H1 (cell line): ENCODE results near the gene ATP6V1B1. TPM values are rescaled to one million over a fixed set of nuclear protein-coding genes. Genes with fewer than 3 reads are reported as not detected.

Experiments
- CTCF ChIA-PET: fragments of 300-600 bp; sonication (Branson Sonifier 250); formaldehyde crosslinking; loops from one replicate; lab custom pipeline; 2021; ENCODE audit not compliant: partially characterized antibody; lab: Charles Lee
- POLR2A ChIA-PET: fragments of 300-600 bp; sonication (Branson Sonifier 250); formaldehyde crosslinking; loops from one replicate; lab custom pipeline; 2021; ENCODE audit warnings: inconsistent platforms; ENCODE audit not compliant: partially characterized antibody; lab: Charles Lee
- DNase-seq, 2 experiments: peaks; one replicate each; pipeline versions ENCODE4 v3.0.0 to v3.0.0-alpha.2; 2010 to 2022; ENCODE audit warnings: low spot score in 2 of 2, low read depth in 1 of 2, mixed read lengths in 1 of 2
- FAIRE-seq: peaks from 2 replicates; lab custom pipeline; 2011; peaks lifted over from hg19 to GRCh38; lab: Jason Lieb, UNC
- H2AFZ ChIP-seq: 2 replicates; pipeline ENCODE4 v1.8.1; 2012; ENCODE audit warnings: low read length, inconsistent platforms
- H2AK5ac ChIP-seq: 2 replicates; pipeline ENCODE4 v1.6.1; 2013; ENCODE audit warnings: low read depth, low read length
- H2BK120ac ChIP-seq: replicated peaks from 2 replicates; pipeline ENCODE3; 2013; ENCODE audit warnings: low read depth, low read length, inconsistent platforms
- H2BK12ac ChIP-seq: 2 replicates; pipeline ENCODE4 v1.6.1; 2013; ENCODE audit warnings: low read depth, low read length
- H2BK15ac ChIP-seq: 2 replicates; pipeline ENCODE4 v1.6.1; 2013; ENCODE audit warnings: low read length
- H2BK20ac ChIP-seq: 2 replicates; pipeline ENCODE4 v1.6.1; 2013; ENCODE audit warnings: low read length
- H2BK5ac ChIP-seq: 2 replicates; pipeline ENCODE4 v1.6.1; 2013; ENCODE audit warnings: low read depth, low read length
- H3K14ac ChIP-seq: 2 replicates; pipeline ENCODE4 v1.6.1; 2013; ENCODE audit warnings: inconsistent platforms; ENCODE audit not compliant: insufficient read length
- H3K18ac ChIP-seq: 2 replicates; pipeline ENCODE4 v1.6.1; 2013; ENCODE audit warnings: low read length; ENCODE audit errors: extremely low read depth
- H3K23ac ChIP-seq: 2 replicates; pipeline ENCODE4 v1.6.1; 2013; ENCODE audit warnings: inconsistent platforms; ENCODE audit not compliant: insufficient read length
- H3K23me2 ChIP-seq: 2 replicates; pipeline ENCODE4 v1.6.1; 2013; ENCODE audit warnings: low read depth, low read length
- H3K27ac ChIP-seq: 2 replicates; pipeline ENCODE4 v1.6.1; 2011; ENCODE audit warnings: low read depth, low read length, inconsistent platforms
- H3K27me3 ChIP-seq, 4 experiments: replicated peaks in 1 of 4; 1 replicate in 1 of 4; 2 replicates in 3 of 4; pipeline versions ENCODE4 v1.6.1 to v1.8.1; 2011 to 2013; ENCODE audit warnings: low read length in 3 of 4, mild to moderate bottlenecking in 3 of 4, inconsistent platforms in 2 of 4, mixed read lengths in 2 of 4, moderate library complexity in 1 of 4; ENCODE audit not compliant: control insufficient read depth in 3 of 4, insufficient read depth in 3 of 4; ENCODE audit errors: extremely low read depth in 1 of 4
- H3K36me3 ChIP-seq, 4 experiments: 2 replicates each; pipeline versions ENCODE4 v1.6.1 to v1.8.1; 2011 to 2013; ENCODE audit warnings: mild to moderate bottlenecking in 4 of 4, low read length in 3 of 4, moderate library complexity in 2 of 4, control low read depth in 1 of 4, inconsistent platforms in 1 of 4; ENCODE audit not compliant: insufficient read depth in 4 of 4, control insufficient read depth in 2 of 4
- H3K4ac ChIP-seq: replicated peaks from 2 replicates; pipeline ENCODE3; 2013; ENCODE audit warnings: low read length, low read depth, mixed read lengths, inconsistent platforms; ENCODE audit not compliant: insufficient read length
- H3K4me1 ChIP-seq, 4 experiments: replicated peaks in 1 of 4; 1 replicate in 1 of 4; 2 replicates in 3 of 4; pipeline versions ENCODE4 v1.6.1 to v1.8.1; 2011 to 2013; ENCODE audit warnings: low read length in 3 of 4, inconsistent platforms in 2 of 4, mixed read lengths in 1 of 4; ENCODE audit not compliant: insufficient read depth in 4 of 4, control insufficient read depth in 3 of 4
- H3K4me2 ChIP-seq, 2 experiments: 2 replicates each; pipeline versions ENCODE4 v1.6.1 to v1.8.1; 2011 to 2013; ENCODE audit warnings: low read depth in 2 of 2, low read length in 2 of 2, control low read depth in 1 of 2, inconsistent platforms in 1 of 2, mild to moderate bottlenecking in 1 of 2; ENCODE audit not compliant: insufficient read depth in 1 of 2
- H3K4me3 ChIP-seq, 4 experiments: fragments of 200-600, 300-600 bp in 1 of 4; sonication (generic), shearing (Covaris generic), sonication (Bioruptor Twin) in 1 of 4; 2 replicates each; pipeline versions ENCODE4 v1.5.1 to v1.8.1; 2011 to 2016; ENCODE audit warnings: low read length in 4 of 4, low read depth in 3 of 4, control low read depth in 2 of 4, inconsistent platforms in 2 of 4, mild to moderate bottlenecking in 2 of 4, mixed read lengths in 1 of 4, moderate library complexity in 1 of 4; ENCODE audit not compliant: insufficient read depth in 2 of 4; ENCODE audit errors: extremely low read depth in 1 of 4
- H3K56ac ChIP-seq: replicated peaks from 2 replicates; pipeline ENCODE3; 2013; ENCODE audit warnings: low read depth, mild to moderate bottlenecking, mixed read lengths, low read length, inconsistent platforms; ENCODE audit not compliant: insufficient read length
- H3K79me1 ChIP-seq: 2 replicates; pipeline ENCODE4 v1.6.1; 2013; ENCODE audit warnings: low read depth, low read length, control low read depth
- H3K79me2 ChIP-seq, 2 experiments: 2 replicates each; pipeline versions ENCODE4 v1.6.1 to v1.8.1; 2012 to 2013; ENCODE audit warnings: low read length in 2 of 2, mild to moderate bottlenecking in 2 of 2, inconsistent platforms in 1 of 2; ENCODE audit not compliant: insufficient read depth in 2 of 2, control insufficient read depth in 1 of 2
- H3K9ac ChIP-seq, 4 experiments: replicated peaks in 1 of 4; 1 replicate in 1 of 4; 2 replicates in 3 of 4; pipeline versions ENCODE4 v1.6.1 to v1.8.1; 2011 to 2013; ENCODE audit warnings: low read depth in 3 of 4, low read length in 3 of 4, control low read depth in 2 of 4, mild to moderate bottlenecking in 2 of 4, moderate library complexity in 2 of 4, inconsistent platforms in 1 of 4; ENCODE audit errors: extremely low read depth in 1 of 4
- H3K9me3 ChIP-seq, 2 experiments: 2 replicates each; pipeline versions ENCODE4 v1.6.1 to v1.8.1; 2012 to 2013; ENCODE audit warnings: mild to moderate bottlenecking in 2 of 2, moderate library complexity in 2 of 2, control low read depth in 1 of 2, inconsistent platforms in 1 of 2, low read depth in 1 of 2, low read length in 1 of 2, mixed read lengths in 1 of 2; ENCODE audit not compliant: insufficient read depth in 2 of 2
- H4K20me1 ChIP-seq, 2 experiments: replicated peaks in 1 of 2; 2 replicates each; pipeline versions ENCODE3 to v1.8.1; 2011 to 2013; ENCODE audit warnings: inconsistent platforms in 2 of 2, low read length in 2 of 2, mild to moderate bottlenecking in 1 of 2; ENCODE audit not compliant: insufficient read depth in 2 of 2, control insufficient read depth in 1 of 2
- H4K5ac ChIP-seq: 2 replicates; pipeline ENCODE4 v1.6.1; 2013; ENCODE audit warnings: low read length, low read depth, mixed read lengths, inconsistent platforms; ENCODE audit not compliant: insufficient read length
- H4K8ac ChIP-seq: 2 replicates; pipeline ENCODE4 v1.8.0; 2013; ENCODE audit warnings: mild to moderate bottlenecking, moderate library complexity, low read length, inconsistent platforms; ENCODE audit not compliant: insufficient read depth; ENCODE audit errors: extremely low read depth
- H4K91ac ChIP-seq: replicated peaks from 2 replicates; pipeline ENCODE3; 2013; ENCODE audit warnings: low read length, mixed read lengths, inconsistent platforms; ENCODE audit not compliant: insufficient read length
- MAFK ChIP-seq: IDR thresholded peaks from 2 replicates; pipeline ENCODE4 v1.6.1; 2012; ENCODE audit warnings: low read depth, mild to moderate bottlenecking, improper control_type of control experiment, low read length
- NRF1 ChIP-seq: IDR thresholded peaks from 2 replicates; pipeline ENCODE4 v1.6.1; 2011; ENCODE audit warnings: mild to moderate bottlenecking, low read depth, low read length, improper control_type of control experiment
- POLR2A ChIP-seq, 2 experiments: IDR thresholded peaks; 1 replicate in 1 of 2; 2 replicates in 1 of 2; pipeline ENCODE4 v1.6.1; 2011; ENCODE audit warnings: low read depth in 2 of 2, low read length in 2 of 2, mild to moderate bottlenecking in 2 of 2; ENCODE audit errors: control extremely low read depth in 1 of 2
- TAF7 ChIP-seq: optimal IDR thresholded peaks from 2 replicates; pipeline ENCODE3; 2011; ENCODE audit warnings: low read depth, mild to moderate bottlenecking, inconsistent platforms, low read length, moderate library complexity, borderline replicate concordance
- YY1 ChIP-seq: IDR thresholded peaks from 2 replicates; pipeline ENCODE4 v1.6.1; 2011; ENCODE audit warnings: low read depth, mild to moderate bottlenecking, low read length
- WGBS, 2 experiments: shearing (Covaris generic) in 1 of 2; methylation state at CpG; one replicate each; pipeline versions ENCODE4 v1.1.6 to v1.1.7; 2013 to 2015; ENCODE audit warnings: low lambda C conversion rate in 2 of 2, mixed read lengths in 2 of 2, inconsistent platforms in 1 of 2, low coverage in 1 of 2, missing lambda C conversion rate in 1 of 2; ENCODE audit not compliant: insufficient replicate concordance in 2 of 2, insufficient coverage in 1 of 2, insufficient read length in 1 of 2; ENCODE audit errors: extremely low coverage in 1 of 2, missing lambda C conversion rate in 1 of 2; 5-methylcytosine and 5-hydroxymethylcytosine counted together
- polyA plus RNA-seq, 7 experiments: library from polyadenylated mRNA; depleted of rRNA in 3 of 7; stranded (reverse) in 5 of 7; unstranded in 2 of 7; fragments of >200 nt in 5 of 7; fragments of 200-250 nt in 2 of 7; gene quantifications; 1 replicate in 5 of 7; 2 replicates in 1 of 7; 4 replicates in 1 of 7; pipeline versions ENCODE4 v1.2.1 to v1.2.3, GENCODE V29; 2011 to 2013; ENCODE audit warnings: missing spikeins in 2 of 7, mixed read lengths in 2 of 7
- total RNA-seq: library from RNA; stranded (reverse); fragmentation: NEBNext Ultra II Directional; extraction: Animal tissue kit (Norgen Biotek cat#: 25700); gene quantifications from 2 replicates; pipeline ENCODE4 v1.2.1, GENCODE V29; 2021

Gene ATP6V1B1
- total and polyA plus RNA-seq, 2 of the 8 experiments (the other 6 are each of a cell fraction or from before 2014, with no cell fraction given), result not detected

- H3K4me2 ChIP-seq, result no peak overlapping the region
- H3K27me3 ChIP-seq, result no peaks in the 10 kb centered on the region; a peak in 3 of 7 replicates
- H3K79me2 ChIP-seq, result no peaks in the 10 kb centered on the region
- H3K56ac ChIP-seq, result no peak overlapping the region
- H3K9me3 ChIP-seq, result no peaks in the 10 kb centered on the region
- no peak overlapping the region for H3K4me3 ChIP-seq
- no peak overlapping the region for H2BK5ac ChIP-seq
- H2BK20ac ChIP-seq, result no peak overlapping the region
- no peak overlapping the region for H3K27ac ChIP-seq
- no peak overlapping the region for H2BK12ac ChIP-seq
- ChIA-PET POLR2A (no interaction called here), CTCF (interaction anchor here (0.6 to 1.0 kb wide), 3 partner anchors 20 to 65 kb away, joined by 3 read pairs; no protein-coding TSS in a partner anchor)
- H4K91ac ChIP-seq, result no peak overlapping the region
- 82% methylated on average over 6 of the region's 6 CpGs; no CpG with 5 or more reads in 1 of the 2 experiments for WGBS, 2 experiments
- H2AFZ ChIP-seq, result no peak overlapping the region
- H4K20me1 ChIP-seq, result no peaks in the 10 kb centered on the region
- H3K79me1 ChIP-seq, result no peaks in the 10 kb centered on the region
- no peak overlapping the region for H2AK5ac ChIP-seq
- H3K23ac ChIP-seq, result no peak overlapping the region
- H2BK15ac ChIP-seq, result no peak overlapping the region
- H3K4ac ChIP-seq, result no peak overlapping the region
- no peak overlapping the region for H3K18ac ChIP-seq
- peaks cover 3 to 11% (median 7%) of the 10 kb centered on the region in 4 experiments; a peak in 5 of 7 replicates for H3K4me1 ChIP-seq
- FAIRE-seq (no peak), DNase-seq (no peak)
- H4K8ac ChIP-seq, result no peak overlapping the region
- H2BK120ac ChIP-seq, result no peak overlapping the region
- no peaks in the 10 kb centered on the region; the same call in 1 of the 2 replicates for H3K23me2 ChIP-seq
- no peak overlapping the region for H4K5ac ChIP-seq
- H3K14ac ChIP-seq, result no peak overlapping the region
- H3K36me3 ChIP-seq, result no peaks in the 10 kb centered on the region
- no peak overlapping the region for H3K9ac ChIP-seq
- TF ChIP-seq POLR2A (IDR thresholded peaks at IDR 0.05; ENCODE audit: control extremely low read depth in 1 of 2, low read depth in 2 of 2, low read length in 2 of 2), result no peak
- TF ChIP-seq MAFK, result no peak
- no peak for TF ChIP-seq TAF7
- TF ChIP-seq YY1, result no peak
- no peak for TF ChIP-seq NRF1
Observed at GRCh38 chr2:71004857-71005256, 69.2 kb downstream of the ATP6V1B1 start.
